Measurements from ENCODE around the gene MKKS. TPM values are rescaled to one million over a fixed set of nuclear protein-coding genes. Genes with fewer than 3 reads are reported as not detected.
A peak's percentile ranks its signal among the peaks of the same experiment; 100 is the strongest.

The MKKS gene
- total and polyA plus RNA-seq, 10 of the 15 experiments (the other 5 are each of a cell fraction or from before 2014, with no cell fraction given): 4.3 to 17.9 (median 7.7) TPM

DNA sequence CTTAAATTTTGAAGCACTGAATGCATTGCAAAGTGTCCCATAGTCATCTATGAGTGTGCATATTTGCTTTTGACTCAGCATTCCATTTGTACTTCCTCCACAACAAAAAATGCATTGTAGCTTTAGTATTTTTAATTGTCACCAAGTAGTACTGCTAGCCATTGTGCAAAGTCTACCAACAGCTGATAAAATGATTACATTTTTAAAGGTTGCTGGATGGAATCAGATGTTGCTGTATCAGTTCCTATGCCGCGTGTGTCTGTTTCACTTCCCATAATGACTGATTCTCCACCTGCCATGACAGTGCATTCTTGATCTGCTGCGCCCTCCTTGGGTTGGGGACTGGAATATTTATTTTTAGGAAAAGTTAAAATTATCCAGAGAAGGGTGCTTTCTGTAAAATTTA, 42.3 kb upstream of the MKKS start (continued):
- TF ChIP-seq MYC (IDR thresholded peaks at IDR 0.05; ENCODE audit: insufficient read depth, insufficient read length, insufficient replicate concordance, low read length, severe bottlenecking) (no peak), KLF5 (IDR thresholded peaks at IDR 0.05; ENCODE audit: partially characterized antibody) (no peak), SUZ12 (IDR thresholded peaks at IDR 0.05; ENCODE audit: unreplicated experiment) (no peak), CREB1 (IDR thresholded peaks at IDR 0.05; ENCODE audit: low read depth) (0 out of 2 replicates have a peak, but pooled peaks have one; percentile 31), ZNF384 (IDR thresholded peaks at IDR 0.05; ENCODE audit: borderline replicate concordance, low read depth, low read length) (no peak), EED (IDR thresholded peaks at IDR 0.05; ENCODE audit: low read depth) (peak; percentile 92), PKNOX1 (IDR thresholded peaks at IDR 0.05) (peak; percentile 46), RCOR1 (conservative IDR thresholded peaks at IDR 0.05; ENCODE audit: low read depth, low read length) (no peak), ZNF592 (IDR thresholded peaks at IDR 0.05) (no peak), FOXK2 (IDR thresholded peaks at IDR 0.05) (no peak)

All from GM12878 (cell line).